Heart right ventricle (tissue), 16 donors: ENCODE measurements around the gene ERP44. TPM values are rescaled to one million over a fixed set of nuclear protein-coding genes. Genes with fewer than 3 reads are reported as not detected.
A peak's percentile ranks its signal among the peaks of the same experiment; 100 is the strongest.
"Not testable (repeated sequence)": the region's sequence is repeated elsewhere in the genome, so short reads cannot be mapped to it uniquely, and the experiment has no call there.

ENCODE experiments used
- ATAC-seq, 8 donors: fragments of 200-7000 bp; cut with Tn5 transposase; one replicate each; pipeline ENCODE4 v1.9.1; 2020; ENCODE audit warnings: mild to moderate bottlenecking in 8 of 8, moderate library complexity in 8 of 8, moderate number of reproducible peaks in 1 of 8
- DNase-seq, 2 donors: peaks; one replicate each; pipeline ENCODE4 v3.0.0-alpha.2; 2020
- H3K27ac ChIP-seq, 10 donors: fragments of 200-600 bp; sonication (generic) in 2 of 10; one replicate each; pipeline versions ENCODE4 v1.5.0 to v1.8.0; 2020 to 2022; ENCODE audit warnings: mild to moderate bottlenecking in 3 of 10
- H3K27me3 ChIP-seq, 7 donors: fragments of 200-600 bp; one replicate each; pipeline ENCODE4 v1.8.0; 2021 to 2022; ENCODE audit warnings: mild to moderate bottlenecking in 2 of 7
- H3K36me3 ChIP-seq, 9 donors: fragments of 200-600 bp; sonication (generic) in 1 of 9; one replicate each; pipeline versions ENCODE4 v1.5.0 to v1.8.0; 2020 to 2022; ENCODE audit warnings: mild to moderate bottlenecking in 2 of 9
- H3K4me1 ChIP-seq, 9 donors: fragments of 200-600 bp; sonication (generic) in 1 of 9; one replicate each; pipeline versions ENCODE4 v1.5.0 to v1.8.0; 2020 to 2022; ENCODE audit warnings: mild to moderate bottlenecking in 4 of 9
- H3K4me3 ChIP-seq, 10 donors: fragments of 200-600 bp; sonication (generic) in 2 of 10; one replicate each; pipeline versions ENCODE4 v1.5.0 to v1.8.0; 2020 to 2022; ENCODE audit warnings: mild to moderate bottlenecking in 7 of 10, moderate library complexity in 2 of 10
- H3K9me3 ChIP-seq, 11 donors: fragments of 200-600 bp in 10 of 11; sonication (generic) in 2 of 11; one replicate each; pipeline versions ENCODE4 v1.5.0 to v1.8.0; 2013 to 2022; ENCODE audit warnings: mild to moderate bottlenecking in 2 of 11, control low read depth in 1 of 11, moderate library complexity in 1 of 11
- CTCF ChIP-seq, 9 donors: fragments of 200-600 bp; sonication (generic) in 2 of 9; IDR thresholded peaks; one replicate each; pipeline versions ENCODE4 v1.5.0 to v1.8.0; 2021 to 2022; ENCODE audit warnings: antibody characterized with exemption in 9 of 9, mild to moderate bottlenecking in 5 of 9, moderate library complexity in 1 of 9
- WGBS, 2 donors: extraction: QIAGEN DNeasy Blood & Tissue Kit; methylation state at CpG; one replicate each; pipeline ENCODE4 v1.1.7; 2013; ENCODE audit warnings: inconsistent platforms in 1 of 2; 5-methylcytosine and 5-hydroxymethylcytosine counted together
- intact Hi-C, 10 donors: fragments of 100-400 bp; cut with DNase I; formaldehyde crosslinking; loops; one replicate each; pipeline versions ENCODE4 v1.11.1 to v1.14.2; 2022
- polyA plus RNA-seq, 2 donors: library from polyadenylated mRNA; stranded (reverse); fragments of 200-250 nt; gene quantifications; one replicate each; pipeline ENCODE4 v1.2.3, GENCODE V29; 2013
- total RNA-seq, 10 donors: library from RNA; stranded (reverse); fragmentation: NEBNext Ultra II Directional in 3 of 10; extraction: Animal tissue kit (Norgen Biotek cat#: 25700) in 3 of 10; gene quantifications; one replicate each; pipeline versions ENCODE4 v1.2.1 to v1.2.4, GENCODE V29; 2021 to 2023
- donor health status: Arrhythmogenic right ventricular cardiomyopathy.
- donor health status: ischemic (EF 13 %, LVEDD 7.1; RV severe dilation, severe dysfunction).
- donor health status: healthy with polysubstance abuse.
- donor health status: DM: no; HTN: yes; CAD: no.
- donor health status: DM: no; HTN: no; CAD: no.
- donor health status: ischemic (EF 25% LVEDD 6.9; RV normal size, moderate dysfunction).
- donor health status: ischemic (EF 25% LVEDD 5.7; RV mildly dilated, moderate dysfunction).
- donor health status: healthy.
- donor health status: DM: yes; HTN: yes; CAD: no.
- donor health status: Ischemic cardiomyopathy.
- donor health status: ischemic (EF 35%, LVEDD 5.7; RV mildly dilated, moderate dysfunction).
- donor health status: nonischemic (EF 11% LVEDD 7.7; RV severe dilation, severe dysfunction).
- donor health status: DM: yes; HTN: yes; CAD: no.
- donor health status: PGD.
- donor health status: ischemic (EF 29% LVEDD 5.4; RV normal size, mild dysfunction).
- donor health status: nonischemic (EF 23%, LVEDD 6.1; RV moderate dilation, normal function).

The ERP44 gene
- total and polyA plus RNA-seq, 12 donors, result 11.9 to 19.8 (median 15.2) TPM

- no peak for TF ChIP-seq CTCF (IDR thresholded peaks at IDR 0.05)
- Histone ChIP-seq H3K4me1 (peaks cover 0 to 41% (median 26%) of the 10 kb centered on the region in 9 donors), H3K36me3 (no peaks in the 10 kb centered on the region), H3K27me3 (no peaks in the 10 kb centered on the region), H3K4me3 (peak overlapping the region in 6 of 10 donors; percentile 1 to 21 (median 14)), H3K9me3 (no peaks in the 10 kb centered on the region), H3K27ac (peak overlapping the region in 5 of 10 donors; percentile 1 to 39 (median 23))
- 11 to 18% methylated on average over 2 of the region's 2 CpGs for WGBS, 2 donors
- ATAC-seq, result peak in 7 of 8 donors; percentile 69 to 91 (median 81)
- peak in 1 of 2 donors; percentile 40 for DNase-seq
- intact Hi-C loops, result loop anchor here in 1 of 10 donors (10.0 kb wide), 1 partner anchor 48 kb away; no protein-coding TSS in a partner anchor
Observed at GRCh38 chr9:100066539-100066938, 32.3 kb downstream of the ERP44 start.

- Histone ChIP-seq H3K27ac (no peak overlapping the region), H3K9me3 (no peaks in the 10 kb centered on the region), H3K4me1 (peaks cover 0 to 35% (median 21%) of the 10 kb centered on the region in 9 donors), H3K27me3 (no peaks in the 10 kb centered on the region), H3K36me3 (peaks cover 0 to under 1% (median 0%) of the 10 kb centered on the region in 9 donors), H3K4me3 (no peak overlapping the region)
- no peak for TF ChIP-seq CTCF (IDR thresholded peaks at IDR 0.05)
- intact Hi-C loops, result loop anchor here in 2 of 10 donors (5.0 to 10.0 kb wide), 2 partner anchors 32 to 50 kb away; partner anchors contain the start of genes ERP44 (in 1 of the 2) and INVS (in 1 of the 2)
- no peak for DNase-seq
- WGBS, 2 donors, result 90 to 93% methylated on average over 8 of the region's 8 CpGs
- ATAC-seq, result no peak
Observed at GRCh38 chr9:100064872-100065581, 33.8 kb downstream of the ERP44 start.

- H3K27ac ChIP-seq, result peak overlapping the region in 1 of 10 donors; percentile 18
- ATAC-seq, result peak in 1 of 8 donors; percentile 51
- H3K4me1 ChIP-seq, result peaks cover 0 to 35% (median 21%) of the 10 kb centered on the region in 9 donors
- no peaks in the 10 kb centered on the region for H3K9me3 ChIP-seq
- H3K27me3 ChIP-seq, result no peaks in the 10 kb centered on the region
- no peak for TF ChIP-seq CTCF (IDR thresholded peaks at IDR 0.05)
- 5 to 12% methylated on average over 3 of the region's 3 CpGs for WGBS, 2 donors
- DNase-seq, result no peak
- H3K4me3 ChIP-seq, result no peak overlapping the region
- intact Hi-C loops, result loop anchor here in 2 of 10 donors (5.0 to 10.0 kb wide), 2 partner anchors 34 to 52 kb away; partner anchors contain the start of genes ERP44 (in 1 of the 2) and INVS (in 1 of the 2)
- peaks cover 0 to 19% (median 4%) of the 10 kb centered on the region in 9 donors for H3K36me3 ChIP-seq
Observed at GRCh38 chr9:100063185-100063584, 35.6 kb downstream of the ERP44 start.

- H3K36me3 ChIP-seq, result peaks cover 0 to 24% (median 4%) of the 10 kb centered on the region in 9 donors
- DNase-seq, ATAC-seq, H3K27me3 ChIP-seq, H3K4me3 ChIP-seq, H3K9me3 ChIP-seq, H3K27ac ChIP-seq: not testable (repeated sequence)
- intact Hi-C loops, result loop anchor here in 2 of 10 donors (5.0 to 10.0 kb wide), 2 partner anchors 35 to 52 kb away; partner anchors contain the start of genes ERP44 (in 1 of the 2) and INVS (in 1 of the 2)
- WGBS, 2 donors, result 86 to 91% methylated on average over 1 of the region's 1 CpG
- H3K4me1 ChIP-seq, result peaks cover 0 to 35% (median 21%) of the 10 kb centered on the region in 9 donors
Observed at GRCh38 chr9:100062683-100063082, 36.1 kb downstream of the ERP44 start.
